Keratinocyte (primary cell): ENCODE results near the gene AKR1C1. TPM values are rescaled to one million over a fixed set of nuclear protein-coding genes. Genes with fewer than 3 reads are reported as not detected.
"Not testable (repeated sequence)": the region's sequence is repeated elsewhere in the genome, so short reads cannot be mapped to it uniquely, and the experiment has no call there.

Source experiments
- DNase-seq: peaks from one replicate; pipeline ENCODE4 v3.0.0-alpha.2; 2011; ENCODE audit warnings: low read depth, missing footprints, low spot score
- FAIRE-seq: peaks from 2 replicates; lab custom pipeline; 2011; peaks lifted over from hg19 to GRCh38; lab: Jason Lieb, UNC
- H2AFZ ChIP-seq: 2 replicates; pipeline ENCODE4 v1.6.0; 2012; ENCODE audit warnings: low read length, control low read depth, inconsistent platforms; ENCODE audit not compliant: control insufficient read depth
- H3K27ac ChIP-seq: 2 replicates; pipeline ENCODE4 v1.5.1; 2011; ENCODE audit warnings: low read length; ENCODE audit not compliant: control insufficient read depth, insufficient read depth
- H3K27me3 ChIP-seq: 3 replicates; pipeline ENCODE4 v1.6.0; 2011; ENCODE audit warnings: low read length; ENCODE audit not compliant: control insufficient read depth, insufficient read depth; ENCODE audit errors: extremely low read depth
- H3K36me3 ChIP-seq, 2 experiments: 2 replicates in 1 of 2; 3 replicates in 1 of 2; pipeline ENCODE4 v1.5.1; 2011; ENCODE audit warnings: low read length in 2 of 2, mild to moderate bottlenecking in 1 of 2; ENCODE audit not compliant: control insufficient read depth in 2 of 2, insufficient read depth in 2 of 2; ENCODE audit errors: extremely low read depth in 1 of 2
- H3K4me1 ChIP-seq: 3 replicates; pipeline ENCODE4 v1.5.1; 2011; ENCODE audit warnings: low read length; ENCODE audit not compliant: control insufficient read depth, insufficient read depth; ENCODE audit errors: extremely low read depth
- H3K4me2 ChIP-seq: 3 replicates; pipeline ENCODE4 v1.6.0; 2011; ENCODE audit warnings: low read depth, low read length; ENCODE audit not compliant: control insufficient read depth, insufficient read depth; ENCODE audit errors: extremely low read depth
- H3K4me3 ChIP-seq, 3 experiments: fragments of 200-600 bp in 1 of 3; sonication (generic) in 1 of 3; 2 replicates in 2 of 3; 3 replicates in 1 of 3; pipeline ENCODE4 v1.5.1; 2011 to 2016; ENCODE audit warnings: low read length in 3 of 3, mild to moderate bottlenecking in 3 of 3, control low read depth in 2 of 3, inconsistent platforms in 1 of 3, low read depth in 1 of 3, mixed read lengths in 1 of 3, mixed run types in 1 of 3, moderate library complexity in 1 of 3; ENCODE audit not compliant: control insufficient read depth in 2 of 3, insufficient read depth in 2 of 3; ENCODE audit errors: extremely low read depth in 1 of 3
- H3K79me2 ChIP-seq: 2 replicates; pipeline ENCODE4 v1.6.0; 2012; ENCODE audit warnings: low read length; ENCODE audit not compliant: control insufficient read depth, insufficient read depth
- H3K9ac ChIP-seq: 3 replicates; pipeline ENCODE4 v1.6.0; 2011; ENCODE audit warnings: low read length; ENCODE audit not compliant: control insufficient read depth, insufficient read depth; ENCODE audit errors: extremely low read depth
- H3K9me1 ChIP-seq: 3 replicates; pipeline ENCODE4 v1.6.0; 2011; ENCODE audit warnings: low read length; ENCODE audit not compliant: control insufficient read depth, insufficient read depth; ENCODE audit errors: extremely low read depth
- H3K9me3 ChIP-seq: 2 replicates; pipeline ENCODE4 v1.5.1; 2012; ENCODE audit warnings: low read depth, low read length; ENCODE audit not compliant: control insufficient read depth
- H4K20me1 ChIP-seq: 3 replicates; pipeline ENCODE4 v1.6.0; 2011; ENCODE audit warnings: low read length; ENCODE audit not compliant: control insufficient read depth, insufficient read depth; ENCODE audit errors: extremely low read depth
- CTCF ChIP-seq, 3 experiments: IDR thresholded peaks in 1 of 3; conservative IDR thresholded peaks in 1 of 3; optimal IDR thresholded peaks in 1 of 3; 2 replicates in 2 of 3; 3 replicates in 1 of 3; pipeline versions ENCODE3 to v1.5.1; 2011; ENCODE audit warnings: low read length in 3 of 3, mild to moderate bottlenecking in 3 of 3, moderate library complexity in 2 of 3, control low read depth in 1 of 3, inconsistent platforms in 1 of 3; ENCODE audit not compliant: insufficient read depth in 2 of 3; ENCODE audit errors: extremely low read depth in 1 of 3
- dilution Hi-C: fragments of 300-500 bp; cut with MboI; formaldehyde crosslinking; loops from one replicate; pipeline ENCODE4 v1.7.0; 2020; ENCODE audit warnings: low sequenced_read_pairs; ENCODE audit not compliant: extremely low pct_ligation_motif_present
- polyA plus RNA-seq, 5 experiments: library from polyadenylated mRNA; depleted of rRNA in 3 of 5; stranded (reverse) in 3 of 5; stranded (forward) in 1 of 5; unstranded in 1 of 5; fragments of >200 nt; gene quantifications; 1 replicate in 1 of 5; 2 replicates in 3 of 5; 3 replicates in 1 of 5; pipeline versions ENCODE4 v1.2.1 to v1.2.3, GENCODE V29; 2011 to 2012; ENCODE audit warnings: missing spikeins in 2 of 5, low read depth in 1 of 5, low replicate concordance in 1 of 5

AKR1C1 gene
- polyA plus RNA-seq, 1 donor (not counting 4 experiments of a cell fraction or from before 2014, with no cell fraction given): 28.1 TPM

- DNase-seq, dilution Hi-C loops, H3K27me3 ChIP-seq, H3K4me3 ChIP-seq, H3K9me1 ChIP-seq, H3K79me2 ChIP-seq, H3K4me2 ChIP-seq, H4K20me1 ChIP-seq, H3K27ac ChIP-seq, H3K36me3 ChIP-seq, H3K9ac ChIP-seq, H3K9me3 ChIP-seq: not testable (repeated sequence)
- peak in 2 of 3 experiments; percentile 13 to 39 for TF ChIP-seq CTCF (optimal IDR thresholded peaks at IDR 0.05 in 1 of 3, IDR thresholded peaks at IDR 0.05 in 1 of 3, conservative IDR thresholded peaks at IDR 0.05 in 1 of 3; ENCODE audit: extremely low read depth in 1 of 3, insufficient read depth in 2 of 3, low read length in 3 of 3)
- H3K4me1 ChIP-seq: peaks cover 19% of the 10 kb centered on the region
- H2AFZ ChIP-seq: peak overlapping the region; percentile 40
- peak; percentile 89 for FAIRE-seq
Observed at GRCh38 chr10:5018671-5019277, 55.6 kb downstream of the AKR1C1 start.

GRCh38 chr10:5019770-5020612 is 56.8 kb downstream of the AKR1C1 start:
- dilution Hi-C loops, H3K27ac ChIP-seq, H2AFZ ChIP-seq, H4K20me1 ChIP-seq, H3K4me2 ChIP-seq, FAIRE-seq, H3K9me1 ChIP-seq, H3K9ac ChIP-seq, DNase-seq, H3K9me3 ChIP-seq, H3K4me3 ChIP-seq, H3K36me3 ChIP-seq, H3K79me2 ChIP-seq, H3K27me3 ChIP-seq: not testable (repeated sequence)
- peaks cover 22% of the 10 kb centered on the region for H3K4me1 ChIP-seq

GRCh38 chr10:5021624-5022290 is 58.5 kb downstream of the AKR1C1 start:
- H3K4me3 ChIP-seq, dilution Hi-C loops, H3K9me1 ChIP-seq, H2AFZ ChIP-seq, DNase-seq, H3K9ac ChIP-seq, H3K79me2 ChIP-seq, H3K4me2 ChIP-seq, H3K9me3 ChIP-seq, FAIRE-seq, H3K27me3 ChIP-seq, H3K36me3 ChIP-seq, H4K20me1 ChIP-seq: not testable (repeated sequence)
- H3K4me1 ChIP-seq: peaks cover 29% of the 10 kb centered on the region
- H3K27ac ChIP-seq: peak overlapping the region; percentile 8
